Right lobe of liver (tissue), 4 donors: ENCODE data around the gene SEMA4D.

Source experiments
- POLR2A ChIP-seq: fragments of 450-650 bp; IDR thresholded peaks from one replicate; pipeline ENCODE4 v1.6.1; 2017; ENCODE audit warnings: antibody characterized with exemption, mild to moderate bottlenecking
- TF ChIP-seq, protein P1 (sequence below), 4 donors: fragments of 200-600 bp in 3 of 4; fragments of 450-650 bp in 1 of 4; IDR thresholded peaks; one replicate each; pipeline versions ENCODE4 v1.5.1 to v1.8.0; 2016 to 2022; ENCODE audit warnings: antibody characterized with exemption in 4 of 4, mild to moderate bottlenecking in 2 of 4
- donor health status: DM: no; HTN: no; CAD: no.
- donor health status: DM: no; HTN: no; CAD: no.
- donor health status: DM: no; HTN: yes; CAD: no.

DNA sequence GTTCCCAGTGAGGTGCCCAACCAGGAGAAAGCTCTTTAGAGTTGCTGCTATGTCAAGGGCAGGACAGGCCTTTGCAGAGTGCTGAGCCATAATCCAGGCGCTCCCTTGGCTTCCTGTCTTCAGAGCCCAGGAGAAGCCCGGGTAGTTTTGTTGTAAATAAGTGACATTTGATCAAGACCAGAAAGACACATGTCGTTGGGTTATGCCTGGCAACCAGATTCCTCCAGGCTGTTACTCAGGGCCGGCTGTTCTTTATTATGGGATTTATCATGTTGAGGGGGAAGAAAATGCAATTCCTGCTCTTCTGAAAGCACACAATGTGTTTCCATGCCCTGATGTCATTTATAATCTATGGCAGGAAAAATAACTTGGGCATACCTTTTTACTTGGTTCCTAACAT is 39.3 kb upstream of the SEMA4D start:
- TF ChIP-seq, protein P1, sequence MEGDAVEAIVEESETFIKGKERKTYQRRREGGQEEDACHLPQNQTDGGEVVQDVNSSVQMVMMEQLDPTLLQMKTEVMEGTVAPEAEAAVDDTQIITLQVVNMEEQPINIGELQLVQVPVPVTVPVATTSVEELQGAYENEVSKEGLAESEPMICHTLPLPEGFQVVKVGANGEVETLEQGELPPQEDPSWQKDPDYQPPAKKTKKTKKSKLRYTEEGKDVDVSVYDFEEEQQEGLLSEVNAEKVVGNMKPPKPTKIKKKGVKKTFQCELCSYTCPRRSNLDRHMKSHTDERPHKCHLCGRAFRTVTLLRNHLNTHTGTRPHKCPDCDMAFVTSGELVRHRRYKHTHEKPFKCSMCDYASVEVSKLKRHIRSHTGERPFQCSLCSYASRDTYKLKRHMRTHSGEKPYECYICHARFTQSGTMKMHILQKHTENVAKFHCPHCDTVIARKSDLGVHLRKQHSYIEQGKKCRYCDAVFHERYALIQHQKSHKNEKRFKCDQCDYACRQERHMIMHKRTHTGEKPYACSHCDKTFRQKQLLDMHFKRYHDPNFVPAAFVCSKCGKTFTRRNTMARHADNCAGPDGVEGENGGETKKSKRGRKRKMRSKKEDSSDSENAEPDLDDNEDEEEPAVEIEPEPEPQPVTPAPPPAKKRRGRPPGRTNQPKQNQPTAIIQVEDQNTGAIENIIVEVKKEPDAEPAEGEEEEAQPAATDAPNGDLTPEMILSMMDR (IDR thresholded peaks at IDR 0.05) = no peak
- no peak for TF ChIP-seq POLR2A
